Gastrocnemius medialis (tissue), 4 donors: ENCODE measurements around the gene NPM1. TPM values are rescaled to one million over a fixed set of nuclear protein-coding genes. Genes with fewer than 3 reads are reported as not detected.

Experiments used
- ATAC-seq, 2 donors: fragments of 150-250 bp; one replicate each; pipeline ENCODE4 v1.9.1; 2016
- DNase-seq, 2 donors: peaks; one replicate each; pipeline ENCODE4 v3.0.0-alpha.2; 2019
- H3K27ac ChIP-seq, 4 donors: fragments of 200-600 bp; sonication (generic); 1 replicate in 1 of 4; 2 replicates in 3 of 4; pipeline ENCODE4 v1.5.1; 2016 to 2018; ENCODE audit warnings: mild to moderate bottlenecking in 2 of 4, moderate library complexity in 1 of 4
- H3K27me3 ChIP-seq, 3 donors: fragments of 200-600 bp; sonication (generic) in 2 of 3; 1 replicate in 1 of 3; 2 replicates in 2 of 3; pipeline versions ENCODE4 v1.5.1 to v1.6.0; 2016 to 2019; ENCODE audit warnings: mild to moderate bottlenecking in 1 of 3, moderate library complexity in 1 of 3
- H3K36me3 ChIP-seq, 2 donors: fragments of 200-600 bp; sonication (generic) in 1 of 2; one replicate each; pipeline ENCODE4 v1.5.1; 2017 to 2018
- H3K4me1 ChIP-seq, 2 donors: fragments of 200-600 bp; sonication (generic) in 1 of 2; one replicate each; pipeline ENCODE4 v1.5.1; 2016 to 2017; ENCODE audit warnings: mild to moderate bottlenecking in 2 of 2
- H3K4me3 ChIP-seq, 4 donors: fragments of 200-600 bp; sonication (generic) in 3 of 4; 1 replicate in 1 of 4; 2 replicates in 3 of 4; pipeline ENCODE4 v1.5.1; 2016 to 2019; ENCODE audit warnings: mild to moderate bottlenecking in 2 of 4
- H3K9me3 ChIP-seq, 3 donors: fragments of 200-600 bp; sonication (generic) in 2 of 3; 1 replicate in 1 of 3; 2 replicates in 2 of 3; pipeline ENCODE4 v1.5.1; 2016 to 2019
- CTCF ChIP-seq, 5 experiments: fragments of 450-650 bp in 3 of 5; fragments of 200-600 bp in 2 of 5; sonication (generic) in 2 of 5; IDR thresholded peaks in 4 of 5; conservative IDR thresholded peaks in 1 of 5; 1 replicate in 4 of 5; 2 replicates in 1 of 5; pipeline ENCODE4 v1.5.1; 2016 to 2019; ENCODE audit warnings: antibody characterized with exemption in 5 of 5, mild to moderate bottlenecking in 3 of 5, moderate library complexity in 3 of 5
- POLR2A ChIP-seq, 2 donors: fragments of 450-650 bp; IDR thresholded peaks; one replicate each; pipeline ENCODE4 v1.6.1; 2017; ENCODE audit warnings: antibody characterized with exemption in 2 of 2, mild to moderate bottlenecking in 2 of 2, moderate library complexity in 2 of 2
- in situ Hi-C, 4 donors: fragments of 200-750 bp; cut with MboI; loops; one replicate each; pipeline versions ENCODE4 v1.15.0 to v1.8.0; 2017; ENCODE audit warnings: low sequenced_read_pairs in 4 of 4
- intact Hi-C: fragments of 100-400 bp; cut with DNase I; formaldehyde crosslinking; loops from one replicate; pipeline ENCODE4 v1.15.1; 2023; ENCODE audit warnings: low total_unique reads
- total RNA-seq, 4 donors: library from RNA; depleted of rRNA; stranded (reverse); fragments of >200 nt; gene quantifications; one replicate each; pipeline versions ENCODE4 v1.1.0 to v1.2.3, GENCODE V29; 2016

The NPM1 gene
- total RNA-seq, 4 donors from 2014 or later, result 277 to 651 (median 413) TPM

- Histone ChIP-seq H3K9me3 (no peaks in the 10 kb centered on the region), H3K4me3 (peak overlapping the region; percentile 48 to 69 (median 59)), H3K27ac (peak overlapping the region; percentile 64 to 81 (median 72)), H3K4me1 (no peaks in the 10 kb centered on the region), H3K36me3 (no peaks in the 10 kb centered on the region), H3K27me3 (no peaks in the 10 kb centered on the region)
- DNase-seq (peak; percentile 36 to 45), ATAC-seq (peak; percentile 86 to 87)
- intact Hi-C loops, result loop anchor here (2.0 kb wide), 1 partner anchor 64 kb away; the partner anchor contains the start of gene NPM1
- no peak for TF ChIP-seq POLR2A (IDR thresholded peaks at IDR 0.05)
- TF ChIP-seq CTCF (IDR thresholded peaks at IDR 0.05 in 4 of 5, conservative IDR thresholded peaks at IDR 0.05 in 1 of 5), result no peak
- in situ Hi-C loops, result no loop called here
These were observed 63.0 kb downstream of the NPM1 start for GRCh38 chr5:171450423-171451331.

- Histone ChIP-seq H3K4me1 (no peaks in the 10 kb centered on the region), H3K4me3 (peak overlapping the region; percentile 48 to 69 (median 59)), H3K36me3 (no peaks in the 10 kb centered on the region), H3K27ac (peak overlapping the region; percentile 64 to 81 (median 72)), H3K9me3 (no peaks in the 10 kb centered on the region), H3K27me3 (no peaks in the 10 kb centered on the region)
- TF ChIP-seq POLR2A (IDR thresholded peaks at IDR 0.05), result no peak
- peak; percentile 9 to 22 for ATAC-seq
- intact Hi-C loops (loop anchor here (2.0 kb wide), 1 partner anchor 65 kb away; the partner anchor contains the start of gene NPM1), in situ Hi-C loops (no loop called here)
- DNase-seq, result no peak
These were observed 63.8 kb downstream of the NPM1 start for GRCh38 chr5:171451421-171451820.

- TF ChIP-seq POLR2A (IDR thresholded peaks at IDR 0.05) (no peak), CTCF (IDR thresholded peaks at IDR 0.05 in 4 of 5, conservative IDR thresholded peaks at IDR 0.05 in 1 of 5) (no peak)
- intact Hi-C loops, result no loop called here
These were observed 65.5 kb downstream of the NPM1 start for GRCh38 chr5:171453056-171453725.

GRCh38 chr5:171453988-171454387 lies 66.3 kb downstream of the NPM1 start:
- ATAC-seq, result no peak

More at GRCh38 chr5:171453056-171453725, 65.5 kb downstream of the NPM1 start:
- H3K4me1 ChIP-seq, result no peaks in the 10 kb centered on the region
- in situ Hi-C loops, result no loop called here
- no peaks in the 10 kb centered on the region for H3K36me3 ChIP-seq
- DNase-seq (no peak), ATAC-seq (no peak)
- no peaks in the 10 kb centered on the region for H3K27me3 ChIP-seq
- no peak overlapping the region for H3K4me3 ChIP-seq
- H3K27ac ChIP-seq, result no peak overlapping the region
- H3K9me3 ChIP-seq, result no peaks in the 10 kb centered on the region

More at GRCh38 chr5:171453988-171454387, 66.3 kb downstream of the NPM1 start:
- intact Hi-C loops (no loop called here), in situ Hi-C loops (no loop called here)
- Histone ChIP-seq H3K4me1 (no peaks in the 10 kb centered on the region), H3K9me3 (no peaks in the 10 kb centered on the region), H3K27ac (no peak overlapping the region), H3K36me3 (no peaks in the 10 kb centered on the region), H3K27me3 (no peaks in the 10 kb centered on the region), H3K4me3 (no peak overlapping the region)
- no peak for DNase-seq
- TF ChIP-seq POLR2A (IDR thresholded peaks at IDR 0.05), result no peak
- TF ChIP-seq CTCF (IDR thresholded peaks at IDR 0.05 in 4 of 5, conservative IDR thresholded peaks at IDR 0.05 in 1 of 5), result no peak
